HG03354 (cell line): ENCODE measurements around the gene PLCL2.

ENCODE experiments used
- ATAC-seq: cut with Tn5 transposase; IDR thresholded peaks from one replicate; pipeline ENCODE4 v1.9.1; 2021; ENCODE audit warnings: mild to moderate bottlenecking; ENCODE audit not compliant: unreplicated experiment, poor library complexity, severe bottlenecking

PLCL2 gene

DNA sequence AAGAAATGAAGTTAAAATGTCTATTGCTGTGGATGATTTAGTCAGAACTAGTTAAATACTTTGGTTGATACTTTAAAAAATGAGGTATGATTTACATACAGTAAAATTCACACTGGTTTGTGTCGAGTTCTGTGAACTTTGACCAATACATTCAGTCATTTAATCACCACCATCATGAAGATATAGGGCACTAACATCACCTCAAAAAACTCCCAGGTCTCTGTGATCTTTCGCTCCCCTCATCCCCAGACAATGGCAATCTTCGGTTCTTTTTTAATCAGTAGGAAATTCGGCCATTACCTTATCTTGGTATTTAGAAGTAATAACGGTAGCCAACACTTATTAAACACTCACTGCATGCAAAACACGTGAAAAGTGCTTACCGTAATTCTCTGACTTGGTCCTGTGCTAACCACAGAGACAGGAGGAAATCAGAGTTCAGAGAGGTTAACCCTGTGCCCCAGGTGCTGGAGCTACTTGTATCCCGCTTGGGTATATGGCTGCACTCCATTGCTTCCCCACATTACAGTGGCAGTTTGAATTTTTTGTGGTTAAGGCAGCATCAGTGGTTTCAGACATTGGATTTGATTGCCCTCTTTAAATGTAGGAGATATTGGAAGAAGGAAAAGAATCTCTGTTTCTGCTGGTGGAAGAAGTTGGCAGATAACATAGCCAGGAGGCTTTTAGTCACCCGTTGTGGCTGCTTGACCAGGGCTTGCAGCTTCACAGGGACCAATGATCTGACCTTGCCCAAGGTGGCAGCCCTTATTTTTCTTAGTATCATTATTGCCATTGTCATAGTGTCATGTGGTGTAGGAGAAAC, 4.2 kb downstream of the PLCL2 start:
- ATAC-seq = peak; percentile 56

DNA sequence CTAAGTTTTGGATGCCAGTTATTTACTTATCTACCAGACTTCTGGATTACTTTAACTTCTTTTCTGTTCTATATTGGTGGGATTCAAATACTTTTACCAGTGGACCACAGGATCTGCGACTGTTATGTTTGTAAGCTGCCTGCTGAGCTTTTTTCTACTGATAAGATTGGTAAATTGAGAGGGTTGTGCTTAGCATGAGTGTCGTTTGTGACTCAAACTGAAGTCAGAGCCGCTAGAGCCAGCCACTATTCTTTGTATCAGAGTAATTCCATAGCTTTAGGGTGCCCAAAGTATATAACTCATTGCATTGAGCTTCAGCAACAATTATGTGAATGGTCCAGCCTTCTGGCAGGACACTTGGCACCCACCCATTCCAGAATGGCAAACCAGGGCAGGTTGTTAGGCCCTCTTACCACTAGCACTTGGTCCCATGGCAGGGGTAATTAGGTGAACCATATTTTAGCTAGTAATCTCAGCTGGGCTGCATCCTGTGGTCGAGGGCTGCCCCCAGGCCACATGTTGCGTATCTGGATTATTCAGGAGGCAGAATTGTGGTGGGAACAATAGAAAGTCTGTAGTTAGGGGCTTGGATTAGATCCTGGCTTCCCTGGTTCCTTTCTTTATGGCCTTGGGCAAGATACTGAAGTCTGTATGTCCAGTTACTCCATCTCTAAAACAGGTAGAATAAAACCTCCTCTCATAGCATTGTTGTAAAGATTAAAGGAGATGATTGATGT, 6.0 kb downstream of the PLCL2 start:
- no peak for ATAC-seq

DNA sequence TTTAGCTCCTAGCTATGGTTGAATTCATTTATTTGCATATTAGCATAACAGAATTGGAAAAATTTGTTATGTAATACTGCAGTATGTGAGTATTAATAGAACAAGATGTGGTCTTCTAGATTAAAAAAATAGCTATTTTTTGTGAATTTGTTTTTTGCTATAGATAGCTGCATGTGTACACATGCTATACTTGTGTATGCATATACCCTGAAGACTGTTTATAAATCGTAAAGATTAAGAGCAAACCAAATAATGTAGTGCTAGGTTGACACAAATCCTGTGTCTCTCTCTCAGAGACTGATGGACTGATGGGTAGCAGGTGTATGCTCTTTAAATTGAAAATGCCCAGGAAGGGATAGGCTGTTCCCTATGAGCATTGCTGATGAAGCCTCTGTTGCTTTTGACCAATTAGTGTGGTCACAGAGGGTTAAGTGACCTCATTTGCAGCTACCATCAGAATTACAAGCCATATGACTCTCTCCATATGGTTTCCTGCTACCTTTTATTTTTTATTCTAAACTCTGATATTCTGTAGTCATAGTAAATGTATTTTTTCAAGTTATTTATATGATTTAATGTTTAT, 9.0 kb downstream of the PLCL2 start:
- ATAC-seq = no peak

DNA sequence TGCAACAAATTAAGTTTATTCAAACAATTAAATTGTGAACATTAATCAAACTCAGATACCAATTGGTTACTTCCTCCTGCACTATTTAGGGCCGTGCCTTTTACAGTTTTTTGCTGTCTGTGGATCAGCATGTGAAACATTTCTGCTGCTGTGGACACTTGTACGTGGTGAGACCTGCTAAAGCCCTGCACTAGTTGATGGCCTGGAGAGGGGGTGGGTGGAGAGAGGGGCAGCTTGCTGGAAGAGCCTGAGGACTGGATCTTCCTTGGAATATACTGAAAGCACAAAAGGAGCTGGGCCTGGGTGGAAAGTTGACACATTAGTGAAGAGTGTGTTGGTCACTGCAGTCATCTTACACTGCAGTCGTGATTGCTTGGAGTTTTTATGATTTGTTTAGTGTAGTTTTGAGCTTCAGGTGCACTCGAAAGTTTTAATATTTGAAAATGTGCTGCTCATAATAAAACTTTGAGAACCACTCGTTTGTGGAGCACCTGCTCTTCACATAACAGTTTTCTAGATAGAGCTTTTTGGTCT, 11.4 kb downstream of the PLCL2 start:
- no peak for ATAC-seq

DNA sequence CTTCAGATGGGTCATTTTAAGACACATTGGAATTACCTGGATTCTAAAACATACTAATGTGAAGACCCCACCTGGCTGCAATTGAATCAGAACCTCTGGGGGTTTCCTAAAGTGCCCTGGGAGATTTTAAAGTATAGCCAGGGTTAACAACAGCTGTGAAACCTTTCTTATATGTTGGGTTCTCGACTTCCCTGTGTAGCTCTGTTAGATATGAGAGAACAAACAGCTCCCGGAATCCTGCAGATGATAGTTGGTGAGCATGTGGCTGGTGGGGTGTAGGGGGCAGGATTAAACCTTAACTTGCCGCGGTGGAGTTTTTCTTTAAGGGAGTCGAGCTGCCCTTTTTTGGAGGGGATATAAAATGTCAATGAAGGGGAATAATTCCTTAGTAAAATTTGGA, 12.1 kb downstream of the PLCL2 start:
- ATAC-seq = no peak

- ATAC-seq = peak; percentile 87
These were observed 12.6 kb downstream of the PLCL2 start for GRCh38 chr3:16897254-16897926.

GRCh38 chr3:16898595-16899395, 14.0 kb downstream of the PLCL2 start:
- ATAC-seq = no peak

DNA sequence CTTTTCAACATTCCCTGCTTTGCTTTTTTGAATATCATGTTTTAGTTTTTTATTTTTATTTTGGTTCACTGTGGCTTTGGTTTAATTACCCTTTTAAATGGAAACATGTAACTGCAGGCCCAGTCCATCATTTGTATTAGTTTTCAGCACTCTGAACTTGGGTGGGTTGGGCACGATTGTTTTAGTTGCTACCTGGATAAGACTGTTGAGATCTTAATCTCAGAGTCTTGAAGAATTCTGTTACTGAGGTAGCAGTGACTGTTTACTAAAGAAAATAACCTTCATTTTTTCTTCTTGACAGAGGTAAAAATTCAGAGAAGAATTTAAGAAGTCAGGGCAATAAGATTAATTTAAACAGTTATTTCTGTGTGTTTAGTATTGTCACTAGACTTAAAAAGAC, 15.2 kb downstream of the PLCL2 start:
- ATAC-seq = no peak

GRCh38 chr3:16900779-16901440, 16.2 kb downstream of the PLCL2 start:
- no peak for ATAC-seq

DNA sequence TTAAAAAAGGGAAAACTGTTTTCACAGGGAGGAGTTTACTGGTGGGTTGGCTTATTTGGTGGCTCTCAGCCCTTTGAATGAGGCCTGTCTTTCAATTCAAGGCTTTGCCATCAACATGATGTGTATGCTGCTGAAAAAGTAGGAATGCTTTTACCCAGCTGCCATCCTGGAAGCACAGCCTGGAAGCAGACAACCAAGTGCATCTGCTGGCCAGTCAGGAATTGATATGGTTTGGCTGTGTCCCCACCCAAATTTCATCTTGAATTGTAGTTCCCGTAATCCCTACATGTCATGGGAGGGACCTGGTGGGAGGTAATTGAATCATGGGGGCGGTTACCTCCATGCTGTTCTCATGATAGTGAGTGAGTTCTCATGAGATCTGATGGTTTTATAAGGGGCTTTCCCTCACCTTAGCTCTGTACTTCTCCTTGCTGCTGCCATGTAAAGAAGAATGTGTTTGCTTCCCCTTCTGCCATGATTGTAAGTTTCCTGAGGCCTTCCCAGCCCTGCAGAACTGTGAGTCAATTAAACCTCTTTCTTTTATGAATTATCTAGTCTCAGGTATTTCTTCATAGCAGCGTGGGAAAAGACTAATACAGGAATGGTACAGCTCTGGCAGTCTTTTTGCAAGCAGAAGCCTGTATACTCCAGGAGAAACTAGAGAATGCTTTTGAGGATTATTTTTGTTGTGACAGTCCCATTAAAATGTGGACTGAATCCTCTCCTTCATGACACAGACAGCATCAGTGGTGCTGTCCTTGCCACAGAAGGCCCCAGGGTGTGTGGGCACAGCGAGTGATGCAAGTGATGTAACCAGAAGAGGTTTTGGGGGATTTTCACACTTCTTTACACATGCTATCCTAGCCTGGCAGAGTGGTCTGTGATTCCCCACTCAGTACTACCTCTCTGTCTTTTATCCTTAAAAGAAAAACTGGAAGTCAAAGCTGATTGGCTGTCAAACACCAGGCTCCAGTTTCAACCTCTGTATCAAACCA, 20.0 kb downstream of the PLCL2 start:
- no peak for ATAC-seq

DNA sequence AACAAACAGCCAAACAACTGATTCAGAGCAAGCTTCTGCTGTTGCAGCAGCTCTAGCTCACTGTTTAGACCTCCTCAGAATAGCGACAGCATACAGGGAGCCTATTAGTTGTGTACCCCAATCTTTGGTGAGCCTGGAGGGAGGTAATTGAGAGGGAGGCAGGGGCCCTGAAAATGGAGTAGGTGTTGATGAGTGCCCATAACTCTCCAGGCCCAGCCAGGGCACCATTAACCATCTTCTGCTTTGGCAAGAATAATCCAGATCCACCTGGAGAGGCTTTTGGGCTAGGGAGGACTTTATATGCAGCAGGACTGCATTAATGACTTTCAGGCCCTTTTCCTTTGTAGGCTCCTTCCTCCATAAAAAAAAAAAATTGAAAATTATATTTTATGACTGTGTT, 20.9 kb downstream of the PLCL2 start:
- ATAC-seq = no peak

DNA sequence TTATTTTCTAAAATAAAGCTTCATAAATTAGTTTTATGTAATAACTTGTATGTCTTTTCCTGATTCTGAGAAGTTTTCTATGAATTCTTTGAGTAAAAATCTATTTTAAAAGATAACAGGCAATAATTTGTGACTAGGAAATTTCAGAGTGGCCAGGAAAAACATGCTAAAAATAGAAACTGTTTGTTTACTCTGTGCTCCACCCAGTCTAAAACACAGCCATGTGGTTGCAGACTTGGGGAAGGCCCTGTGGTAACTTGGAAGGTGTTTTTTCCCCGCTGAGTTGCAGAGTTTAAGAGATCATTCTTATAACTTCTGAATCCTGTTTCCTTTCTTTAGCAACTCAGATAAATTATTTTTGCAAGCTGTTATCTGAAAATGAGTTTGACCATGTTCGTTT, 21.9 kb downstream of the PLCL2 start:
- ATAC-seq = no peak

DNA sequence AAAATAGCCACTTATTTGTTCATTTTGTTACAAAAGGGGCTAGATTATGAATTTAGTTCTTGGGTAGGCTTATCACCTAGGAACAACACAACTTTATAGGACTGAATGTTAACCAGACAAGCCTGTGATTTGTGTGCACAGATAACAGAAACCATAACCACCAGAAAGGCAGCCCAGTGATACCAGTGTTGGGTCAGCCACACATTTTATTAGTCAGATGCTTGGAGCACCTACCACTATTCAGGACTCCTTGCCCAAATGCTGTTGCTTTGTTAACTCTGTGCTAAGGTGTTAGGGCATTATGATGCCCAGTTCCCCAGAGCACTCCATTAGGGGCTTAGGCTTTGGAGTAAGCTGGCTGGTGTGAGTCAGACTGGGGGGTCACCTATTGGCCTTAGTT, 22.5 kb downstream of the PLCL2 start:
- no peak for ATAC-seq

- no peak for ATAC-seq
These were observed 23.5 kb downstream of the PLCL2 start for GRCh38 chr3:16908016-16908807.

GRCh38 chr3:16908896-16909295, 24.1 kb downstream of the PLCL2 start:
- no peak for ATAC-seq

DNA sequence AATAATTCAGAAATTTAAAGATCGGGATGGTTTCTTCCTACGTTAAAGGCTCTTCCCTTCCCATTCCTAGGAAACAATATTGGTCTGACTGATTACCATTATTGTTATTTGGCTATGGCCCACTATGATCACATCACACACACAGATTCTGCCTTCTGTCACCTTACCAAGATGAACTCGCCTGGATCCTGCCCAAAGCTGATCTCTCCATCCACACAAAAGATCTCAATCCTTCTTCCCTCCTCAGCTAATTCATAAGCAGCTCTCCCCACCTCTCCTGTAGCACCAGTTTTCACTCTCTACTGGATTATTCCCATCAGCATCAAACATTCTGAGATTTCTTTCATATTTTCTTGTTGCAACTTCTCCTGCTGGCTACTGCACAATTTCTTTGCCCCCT, 25.0 kb downstream of the PLCL2 start:
- no peak for ATAC-seq

DNA sequence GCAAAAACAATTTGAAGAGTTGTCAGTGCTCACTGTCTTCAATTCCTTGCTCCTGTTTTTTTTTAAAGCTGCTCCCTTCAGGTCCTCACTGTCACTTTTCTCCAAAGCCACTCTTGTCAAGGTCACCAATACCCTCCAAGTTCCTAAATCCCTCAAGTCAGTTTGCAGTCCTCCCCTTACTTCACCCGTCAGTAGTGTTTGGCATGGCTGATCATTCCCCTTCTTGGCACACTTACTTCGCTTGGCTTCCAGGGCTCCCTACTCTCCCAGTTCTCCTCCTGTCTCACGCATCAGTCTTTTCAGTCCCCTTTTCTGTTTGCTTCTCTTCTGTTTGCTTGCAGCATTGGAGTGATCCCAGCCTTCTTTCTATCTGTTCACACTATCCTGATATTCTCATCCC, 25.5 kb downstream of the PLCL2 start:
- ATAC-seq = no peak
